Muscle layer of duodenum (tissue), 2 donors: ENCODE data around the gene EFCAB6.

ENCODE experiments used
- H3K27ac ChIP-seq: one replicate; pipeline ENCODE4 v1.7.0; 2013; ENCODE audit warnings: mild to moderate bottlenecking, low read length
- H3K27me3 ChIP-seq: one replicate; pipeline ENCODE4 v1.7.0; 2013; ENCODE audit warnings: low read depth, mild to moderate bottlenecking, control low read depth, low read length
- H3K36me3 ChIP-seq, 2 donors: one replicate each; pipeline ENCODE4 v1.7.0; 2013; ENCODE audit warnings: low read length in 2 of 2, control low read depth in 1 of 2, mild to moderate bottlenecking in 1 of 2; ENCODE audit not compliant: insufficient read depth in 2 of 2, control insufficient read depth in 1 of 2
- H3K4me1 ChIP-seq, 2 donors: one replicate each; pipeline ENCODE4 v1.7.0; 2013; ENCODE audit warnings: low read length in 2 of 2, mild to moderate bottlenecking in 2 of 2, control low read depth in 1 of 2, moderate library complexity in 1 of 2; ENCODE audit not compliant: insufficient read depth in 2 of 2, control insufficient read depth in 1 of 2
- H3K4me3 ChIP-seq, 2 donors: one replicate each; pipeline ENCODE4 v1.7.0; 2013; ENCODE audit warnings: low read length in 2 of 2, low read depth in 1 of 2, mild to moderate bottlenecking in 1 of 2
- H3K9me3 ChIP-seq, 2 donors: one replicate each; pipeline ENCODE4 v1.7.0; 2013; ENCODE audit warnings: low read length in 2 of 2, control low read depth in 1 of 2, mild to moderate bottlenecking in 1 of 2; ENCODE audit not compliant: control insufficient read depth in 1 of 2
- donor health status: healthy.

The EFCAB6 gene

GRCh38 chr22:43528601-43529360, 283.3 kb downstream of the EFCAB6 start:
- Histone ChIP-seq H3K9me3 (peaks cover 0 to 3% of the 10 kb centered on the region in 2 donors), H3K36me3 (peaks cover 0 to 5% of the 10 kb centered on the region in 2 donors), H3K27ac (no peak overlapping the region), H3K4me1 (no peaks in the 10 kb centered on the region), H3K27me3 (no peaks in the 10 kb centered on the region), H3K4me3 (no peak overlapping the region)

- H3K27me3 ChIP-seq: no peaks in the 10 kb centered on the region
- peaks cover 0 to 5% of the 10 kb centered on the region in 2 donors for H3K36me3 ChIP-seq
- peaks cover 0 to 3% of the 10 kb centered on the region in 2 donors for H3K9me3 ChIP-seq
- H3K4me3 ChIP-seq: no peak overlapping the region
- no peaks in the 10 kb centered on the region for H3K4me1 ChIP-seq
- no peak overlapping the region for H3K27ac ChIP-seq
Measured at GRCh38 chr22:43526946-43527345, 285.2 kb downstream of the EFCAB6 start.

GRCh38 chr22:43526117-43526655, 285.9 kb downstream of the EFCAB6 start:
- Histone ChIP-seq H3K36me3 (peaks cover 0 to 5% of the 10 kb centered on the region in 2 donors), H3K4me1 (no peaks in the 10 kb centered on the region), H3K9me3 (peaks cover 0 to 3% of the 10 kb centered on the region in 2 donors), H3K4me3 (no peak overlapping the region), H3K27me3 (no peaks in the 10 kb centered on the region), H3K27ac (no peak overlapping the region)

- no peaks in the 10 kb centered on the region for H3K27me3 ChIP-seq
- no peak overlapping the region for H3K27ac ChIP-seq
- H3K4me3 ChIP-seq: no peak overlapping the region
- no peaks in the 10 kb centered on the region for H3K4me1 ChIP-seq
- no peaks in the 10 kb centered on the region for H3K9me3 ChIP-seq
- no peaks in the 10 kb centered on the region for H3K36me3 ChIP-seq
Measured at GRCh38 chr22:43521716-43522115, 290.4 kb downstream of the EFCAB6 start.

GRCh38 chr22:43520632-43521039, 291.5 kb downstream of the EFCAB6 start:
- no peaks in the 10 kb centered on the region for H3K4me1 ChIP-seq
- no peaks in the 10 kb centered on the region for H3K27me3 ChIP-seq
- no peaks in the 10 kb centered on the region for H3K9me3 ChIP-seq
- H3K27ac ChIP-seq: no peak overlapping the region
- no peak overlapping the region for H3K4me3 ChIP-seq
- H3K36me3 ChIP-seq: no peaks in the 10 kb centered on the region

GRCh38 chr22:43516996-43517635, 295.0 kb downstream of the EFCAB6 start:
- Histone ChIP-seq H3K27ac (no peak overlapping the region), H3K9me3 (no peaks in the 10 kb centered on the region), H3K36me3 (no peaks in the 10 kb centered on the region), H3K27me3 (no peaks in the 10 kb centered on the region), H3K4me1 (no peaks in the 10 kb centered on the region), H3K4me3 (no peak overlapping the region)

GRCh38 chr22:43516386-43516785, 295.7 kb downstream of the EFCAB6 start:
- Histone ChIP-seq H3K4me3 (no peak overlapping the region), H3K4me1 (no peaks in the 10 kb centered on the region), H3K27ac (no peak overlapping the region), H3K36me3 (no peaks in the 10 kb centered on the region), H3K9me3 (no peaks in the 10 kb centered on the region), H3K27me3 (no peaks in the 10 kb centered on the region)

- no peaks in the 10 kb centered on the region for H3K27me3 ChIP-seq
Measured at GRCh38 chr22:43515902-43516301, 296.2 kb downstream of the EFCAB6 start.

GRCh38 chr22:43515411-43515810, 296.7 kb downstream of the EFCAB6 start:
- H3K27me3 ChIP-seq: no peaks in the 10 kb centered on the region
- H3K9me3 ChIP-seq: no peaks in the 10 kb centered on the region
- H3K4me1 ChIP-seq: no peaks in the 10 kb centered on the region
- no peaks in the 10 kb centered on the region for H3K36me3 ChIP-seq
- no peak overlapping the region for H3K27ac ChIP-seq
- H3K4me3 ChIP-seq: no peak overlapping the region

More at GRCh38 chr22:43515902-43516301, 296.2 kb downstream of the EFCAB6 start:
- no peaks in the 10 kb centered on the region for H3K4me1 ChIP-seq
- no peaks in the 10 kb centered on the region for H3K9me3 ChIP-seq
- H3K4me3 ChIP-seq: no peak overlapping the region
- no peak overlapping the region for H3K27ac ChIP-seq
- no peaks in the 10 kb centered on the region for H3K36me3 ChIP-seq

- Histone ChIP-seq H3K36me3 (no peaks in the 10 kb centered on the region), H3K27me3 (no peaks in the 10 kb centered on the region), H3K4me1 (no peaks in the 10 kb centered on the region), H3K27ac (no peak overlapping the region), H3K9me3 (no peaks in the 10 kb centered on the region), H3K4me3 (no peak overlapping the region)
Measured at GRCh38 chr22:43514476-43515157, 297.5 kb downstream of the EFCAB6 start.

- Histone ChIP-seq H3K4me3 (no peak overlapping the region), H3K9me3 (no peaks in the 10 kb centered on the region), H3K4me1 (no peaks in the 10 kb centered on the region), H3K36me3 (no peaks in the 10 kb centered on the region), H3K27me3 (no peaks in the 10 kb centered on the region), H3K27ac (no peak overlapping the region)
Measured at GRCh38 chr22:43512279-43512678, 299.8 kb downstream of the EFCAB6 start.
